ENCODE data around the gene SCYL3. TPM values are rescaled to one million over a fixed set of nuclear protein-coding genes. Genes with fewer than 3 reads are reported as not detected.

The SCYL3 gene
- total and polyA plus RNA-seq, 2 donors (not counting 1 experiment from before 2014, with no cell fraction given) = 7.2 to 11.7 TPM

GRCh38 chr1:169835647-169836046, 58.0 kb downstream of the SCYL3 start:
- no peaks in the 10 kb centered on the region for H3K4me1 ChIP-seq (ENCODE audit: control insufficient read depth, extremely low read depth, insufficient read depth, low read length)
- H3K9ac ChIP-seq (ENCODE audit: insufficient read depth, low read length) = no peak overlapping the region
- no peaks in the 10 kb centered on the region for H4K20me1 ChIP-seq (ENCODE audit: control insufficient read depth, extremely low read depth, insufficient read depth, low read length)
- H3K36me3 ChIP-seq (ENCODE audit: control insufficient read depth, insufficient read depth, low read length) = no peaks in the 10 kb centered on the region
- H3K9me3 ChIP-seq (ENCODE audit: control insufficient read depth, insufficient read depth, low read depth, low read length) = no peaks in the 10 kb centered on the region
- DNase-seq (ENCODE audit: low read depth in 2 of 2) = no peak
- H3K4me2 ChIP-seq (ENCODE audit: extremely low read depth, insufficient read depth, low read length) = no peak overlapping the region
- no peak overlapping the region for H2AFZ ChIP-seq (ENCODE audit: low read length)
- H3K27me3 ChIP-seq (ENCODE audit: control insufficient read depth, insufficient read depth, low read length) = no peaks in the 10 kb centered on the region
- H3K4me3 ChIP-seq (replicated peaks in 1 of 4; ENCODE audit: control extremely low read depth in 1 of 4, insufficient read depth in 1 of 4, low read depth in 3 of 4, low read length in 4 of 4) = no peak overlapping the region
- no peaks in the 10 kb centered on the region for H3K79me2 ChIP-seq (ENCODE audit: control insufficient read depth, insufficient read depth, low read length)
- no peak overlapping the region for H3K27ac ChIP-seq (ENCODE audit: insufficient read depth, low read length)
- no peak for TF ChIP-seq CTCF (conservative IDR thresholded peaks at IDR 0.05 in 1 of 2, IDR thresholded peaks at IDR 0.05 in 1 of 2; ENCODE audit: low read depth in 1 of 2, low read length in 2 of 2)
- no peak for TF ChIP-seq EZH2 (IDR thresholded peaks at IDR 0.05; ENCODE audit: low read length, missing control alignments)

- Histone ChIP-seq H3K9me3 (ENCODE audit: control insufficient read depth, insufficient read depth, low read depth, low read length) (no peaks in the 10 kb centered on the region), H3K36me3 (ENCODE audit: control insufficient read depth, insufficient read depth, low read length) (no peaks in the 10 kb centered on the region), H3K4me3 (replicated peaks in 1 of 4; ENCODE audit: control extremely low read depth in 1 of 4, insufficient read depth in 1 of 4, low read depth in 3 of 4, low read length in 4 of 4) (no peak overlapping the region), H3K27me3 (ENCODE audit: control insufficient read depth, insufficient read depth, low read length) (no peaks in the 10 kb centered on the region), H4K20me1 (ENCODE audit: control insufficient read depth, extremely low read depth, insufficient read depth, low read length) (no peaks in the 10 kb centered on the region), H3K27ac (ENCODE audit: insufficient read depth, low read length) (no peak overlapping the region), H3K4me2 (ENCODE audit: extremely low read depth, insufficient read depth, low read length) (no peak overlapping the region), H3K79me2 (ENCODE audit: control insufficient read depth, insufficient read depth, low read length) (no peaks in the 10 kb centered on the region), H2AFZ (ENCODE audit: low read length) (no peak overlapping the region), H3K9ac (ENCODE audit: insufficient read depth, low read length) (no peak overlapping the region), H3K4me1 (ENCODE audit: control insufficient read depth, extremely low read depth, insufficient read depth, low read length) (no peaks in the 10 kb centered on the region)
- DNase-seq (ENCODE audit: low read depth in 2 of 2) = no peak
- TF ChIP-seq CTCF (conservative IDR thresholded peaks at IDR 0.05 in 1 of 2, IDR thresholded peaks at IDR 0.05 in 1 of 2; ENCODE audit: low read depth in 1 of 2, low read length in 2 of 2) (no peak), EZH2 (IDR thresholded peaks at IDR 0.05; ENCODE audit: low read length, missing control alignments) (no peak)
Observed at GRCh38 chr1:169834869-169835268, 58.8 kb downstream of the SCYL3 start.

GRCh38 chr1:169833179-169833901, 60.4 kb downstream of the SCYL3 start:
- no peaks in the 10 kb centered on the region for H3K4me1 ChIP-seq (ENCODE audit: control insufficient read depth, extremely low read depth, insufficient read depth, low read length)
- no peaks in the 10 kb centered on the region for H3K9me3 ChIP-seq (ENCODE audit: control insufficient read depth, insufficient read depth, low read depth, low read length)
- H3K36me3 ChIP-seq (ENCODE audit: control insufficient read depth, insufficient read depth, low read length) = no peaks in the 10 kb centered on the region
- TF ChIP-seq EZH2 (IDR thresholded peaks at IDR 0.05; ENCODE audit: low read length, missing control alignments) = no peak
- no peak for TF ChIP-seq CTCF (conservative IDR thresholded peaks at IDR 0.05 in 1 of 2, IDR thresholded peaks at IDR 0.05 in 1 of 2; ENCODE audit: low read depth in 1 of 2, low read length in 2 of 2)
- no peak overlapping the region for H3K27ac ChIP-seq (ENCODE audit: insufficient read depth, low read length)
- H4K20me1 ChIP-seq (ENCODE audit: control insufficient read depth, extremely low read depth, insufficient read depth, low read length) = no peaks in the 10 kb centered on the region
- DNase-seq (ENCODE audit: low read depth in 2 of 2) = no peak
- H2AFZ ChIP-seq (ENCODE audit: low read length) = no peak overlapping the region
- H3K9ac ChIP-seq (ENCODE audit: insufficient read depth, low read length) = no peak overlapping the region
- no peaks in the 10 kb centered on the region for H3K79me2 ChIP-seq (ENCODE audit: control insufficient read depth, insufficient read depth, low read length)
- H3K27me3 ChIP-seq (ENCODE audit: control insufficient read depth, insufficient read depth, low read length) = no peaks in the 10 kb centered on the region
- no peak overlapping the region for H3K4me3 ChIP-seq (replicated peaks in 1 of 4; ENCODE audit: control extremely low read depth in 1 of 4, insufficient read depth in 1 of 4, low read depth in 3 of 4, low read length in 4 of 4)
- no peak overlapping the region for H3K4me2 ChIP-seq (ENCODE audit: extremely low read depth, insufficient read depth, low read length)
